Subcutaneous adipose tissue (tissue), 4 donors: ENCODE data around the gene ETFA. TPM values are rescaled to one million over a fixed set of nuclear protein-coding genes. Genes with fewer than 3 reads are reported as not detected.

Source experiments
- CTCF ChIP-seq: fragments of 450-650 bp; IDR thresholded peaks from one replicate; pipeline ENCODE4 v1.5.1; 2016; ENCODE audit warnings: low read depth, mild to moderate bottlenecking, control low read depth, antibody characterized with exemption, moderate library complexity
- total RNA-seq, 4 donors: library from RNA; depleted of rRNA; stranded (reverse); fragments of >200 nt; gene quantifications; one replicate each; pipeline ENCODE4 v1.1.0, GENCODE V29; 2016

ETFA gene
- total RNA-seq, 4 donors from 2014 or later, result 148 to 186 (median 157) TPM

- TF ChIP-seq CTCF, result no peak
Observed at GRCh38 chr15:76177491-76178040, 133.7 kb downstream of the ETFA start.

GRCh38 chr15:76176487-76177085 is 134.7 kb downstream of the ETFA start:
- no peak for TF ChIP-seq CTCF

- no peak for TF ChIP-seq CTCF
Observed at GRCh38 chr15:76176059-76176458, 135.2 kb downstream of the ETFA start.

GRCh38 chr15:76175442-76175841 is 135.8 kb downstream of the ETFA start:
- no peak for TF ChIP-seq CTCF

GRCh38 chr15:76174654-76175053 is 136.6 kb downstream of the ETFA start:
- TF ChIP-seq CTCF, result no peak

- TF ChIP-seq CTCF, result no peak
Observed at GRCh38 chr15:76173317-76173834, 137.9 kb downstream of the ETFA start.

- no peak for TF ChIP-seq CTCF
Observed at GRCh38 chr15:76172782-76173181, 138.5 kb downstream of the ETFA start.
